ENCODE data around the gene SCARF1. TPM values are rescaled to one million over a fixed set of nuclear protein-coding genes. Genes with fewer than 3 reads are reported as not detected.

The SCARF1 gene
- polyA plus RNA-seq, 1 donor from 2014 or later = 3.0 TPM

DNA sequence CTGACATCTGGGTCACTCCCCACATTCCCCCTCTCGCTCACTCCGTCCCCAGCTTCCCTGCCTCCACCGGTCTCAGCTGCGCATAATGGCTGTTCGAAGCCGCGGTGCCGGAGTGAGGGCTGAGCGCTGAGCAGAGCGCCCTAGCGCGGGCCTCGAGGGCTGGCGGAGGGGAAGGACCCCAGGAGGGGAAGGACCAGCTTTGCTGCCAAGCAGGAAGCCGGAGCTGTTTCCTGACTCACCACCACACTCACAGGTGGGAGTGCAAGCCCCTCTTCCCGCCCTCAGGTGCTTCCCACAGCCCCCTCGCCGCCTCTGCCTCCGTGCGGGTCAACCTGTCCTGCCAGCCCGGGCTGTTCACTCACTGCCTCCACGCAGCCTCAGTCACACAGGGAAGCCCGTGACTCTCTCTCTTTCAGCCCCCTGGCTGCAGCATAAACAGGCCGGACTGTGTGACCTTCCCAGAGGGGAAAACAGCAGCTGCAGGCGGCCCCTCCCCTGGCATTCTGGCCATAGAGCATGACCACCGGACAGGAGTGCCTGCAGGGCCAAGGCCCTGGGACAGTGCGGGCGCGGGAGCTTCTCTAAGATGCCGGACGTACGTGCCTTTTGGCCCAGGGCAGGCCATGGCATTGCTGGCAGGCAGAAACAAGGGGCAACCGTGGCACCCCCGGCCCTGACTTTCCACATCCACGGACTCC is 40.6 kb downstream of the SCARF1 start:
- no peak overlapping the region for H2AFZ ChIP-seq (ENCODE audit: low read depth, low read length)
- TF ChIP-seq, protein P1, sequence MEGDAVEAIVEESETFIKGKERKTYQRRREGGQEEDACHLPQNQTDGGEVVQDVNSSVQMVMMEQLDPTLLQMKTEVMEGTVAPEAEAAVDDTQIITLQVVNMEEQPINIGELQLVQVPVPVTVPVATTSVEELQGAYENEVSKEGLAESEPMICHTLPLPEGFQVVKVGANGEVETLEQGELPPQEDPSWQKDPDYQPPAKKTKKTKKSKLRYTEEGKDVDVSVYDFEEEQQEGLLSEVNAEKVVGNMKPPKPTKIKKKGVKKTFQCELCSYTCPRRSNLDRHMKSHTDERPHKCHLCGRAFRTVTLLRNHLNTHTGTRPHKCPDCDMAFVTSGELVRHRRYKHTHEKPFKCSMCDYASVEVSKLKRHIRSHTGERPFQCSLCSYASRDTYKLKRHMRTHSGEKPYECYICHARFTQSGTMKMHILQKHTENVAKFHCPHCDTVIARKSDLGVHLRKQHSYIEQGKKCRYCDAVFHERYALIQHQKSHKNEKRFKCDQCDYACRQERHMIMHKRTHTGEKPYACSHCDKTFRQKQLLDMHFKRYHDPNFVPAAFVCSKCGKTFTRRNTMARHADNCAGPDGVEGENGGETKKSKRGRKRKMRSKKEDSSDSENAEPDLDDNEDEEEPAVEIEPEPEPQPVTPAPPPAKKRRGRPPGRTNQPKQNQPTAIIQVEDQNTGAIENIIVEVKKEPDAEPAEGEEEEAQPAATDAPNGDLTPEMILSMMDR (IDR thresholded peaks at IDR 0.05; ENCODE audit: poor library complexity, severe bottlenecking) = no peak
- TF ChIP-seq POLR2AphosphoS5 (IDR thresholded peaks at IDR 0.05) (no peak), RAD21 (conservative IDR thresholded peaks at IDR 0.05) (no peak), MXI1 (conservative IDR thresholded peaks at IDR 0.05; ENCODE audit: poor library complexity, severe bottlenecking) (no peak), SMC3 (conservative IDR thresholded peaks at IDR 0.05; ENCODE audit: poor library complexity) (no peak), EP300 (conservative IDR thresholded peaks at IDR 0.05; ENCODE audit: poor library complexity, severe bottlenecking) (no peak), TAF1 (IDR thresholded peaks at IDR 0.05; ENCODE audit: low read depth) (no peak)

DNA sequence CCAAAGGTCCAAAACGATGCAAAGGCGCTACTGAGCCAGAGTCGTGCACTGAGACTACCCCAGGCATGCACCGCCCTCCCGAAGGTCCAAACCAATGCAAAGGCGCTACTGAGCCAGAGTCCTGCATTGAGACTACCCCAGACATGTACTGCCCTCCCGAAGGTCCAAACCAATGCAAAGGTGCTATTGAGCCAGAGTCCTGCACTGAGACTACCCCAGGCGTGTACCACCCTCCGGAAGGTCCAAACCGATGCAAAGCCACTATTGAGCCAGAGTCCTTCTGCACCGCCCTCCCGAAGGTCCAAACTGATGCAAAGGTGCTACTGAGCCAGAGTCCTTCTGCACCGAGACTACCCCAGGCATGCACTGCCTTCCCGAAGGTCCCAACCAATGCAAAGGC is 44.0 kb downstream of the SCARF1 start:
- Histone ChIP-seq H3K36me3 (ENCODE audit: insufficient read depth, low read length) (peaks cover 10% of the 10 kb centered on the region), H3K9ac (ENCODE audit: low read length) (no peak overlapping the region), H2AFZ (ENCODE audit: low read depth, low read length) (no peak overlapping the region), H3K9me3 (ENCODE audit: low read length) (peaks cover 11% of the 10 kb centered on the region), H3K9me2 (ENCODE audit: insufficient read depth, low read length) (no peaks in the 10 kb centered on the region), H3K27me3 (ENCODE audit: insufficient read depth, low read depth, low read length) (no peaks in the 10 kb centered on the region), H3K4me3 (ENCODE audit: low read length) (no peak overlapping the region), H4K20me1 (ENCODE audit: insufficient read depth) (no peaks in the 10 kb centered on the region), H3K79me2 (replicated peaks; ENCODE audit: insufficient read depth, low read length) (no peaks in the 10 kb centered on the region), H3K4me2 (ENCODE audit: low read length) (no peak overlapping the region), H3K27ac (ENCODE audit: low read length) (no peak overlapping the region), H3F3A (ENCODE audit: insufficient read depth, low read length, poor library complexity, severe bottlenecking) (no peaks in the 10 kb centered on the region)
- TF ChIP-seq EZH2 (IDR thresholded peaks at IDR 0.05; ENCODE audit: borderline replicate concordance, insufficient read depth, low read length, poor library complexity, severe bottlenecking) = no peak
- TF ChIP-seq EP300 (conservative IDR thresholded peaks at IDR 0.05; ENCODE audit: poor library complexity, severe bottlenecking) = no peak
- TF ChIP-seq RAD21 (conservative IDR thresholded peaks at IDR 0.05) = no peak
- TF ChIP-seq, protein P1 (IDR thresholded peaks at IDR 0.05; ENCODE audit: poor library complexity, severe bottlenecking) = no peak

More for the DNA sequence above, 40.6 kb downstream of the SCARF1 start:
- Histone ChIP-seq H3K79me2 (replicated peaks; ENCODE audit: insufficient read depth, low read length) (no peaks in the 10 kb centered on the region), H4K20me1 (ENCODE audit: insufficient read depth) (no peaks in the 10 kb centered on the region), H3K36me3 (ENCODE audit: insufficient read depth, low read length) (peaks cover 10% of the 10 kb centered on the region), H3K27ac (ENCODE audit: low read length) (no peak overlapping the region), H3K4me2 (ENCODE audit: low read length) (no peak overlapping the region), H3F3A (ENCODE audit: insufficient read depth, low read length, poor library complexity, severe bottlenecking) (no peaks in the 10 kb centered on the region), H3K27me3 (ENCODE audit: insufficient read depth, low read depth, low read length) (no peaks in the 10 kb centered on the region), H3K4me3 (ENCODE audit: low read length) (no peak overlapping the region), H3K9me3 (ENCODE audit: low read length) (peaks cover 11% of the 10 kb centered on the region), H3K9ac (ENCODE audit: low read length) (no peak overlapping the region), H3K9me2 (ENCODE audit: insufficient read depth, low read length) (no peaks in the 10 kb centered on the region)

Data from neural cell (in vitro differentiated cells).